HepG2 (cell line): Measurements from ENCODE around the gene RECK. TPM values are rescaled to one million over a fixed set of nuclear protein-coding genes. Genes with fewer than 3 reads are reported as not detected.
A peak's percentile ranks its signal among the peaks of the same experiment; 100 is the strongest.

Experiments used
- AHDC1 ChIP-seq: sonication (generic); formaldehyde crosslinking; IDR thresholded peaks from 2 replicates; pipeline ENCODE4 v1.5.1; 2020; ENCODE audit warnings: mild to moderate bottlenecking, missing genetic modification reagents, borderline replicate concordance
- ARID5B ChIP-seq: IDR thresholded peaks from 2 replicates; pipeline ENCODE4 v1.4.0; 2020; ENCODE audit warnings: mild to moderate bottlenecking, missing genetic modification reagents
- BATF2 ChIP-seq: sonication (generic); formaldehyde crosslinking; IDR thresholded peaks from 2 replicates; pipeline ENCODE4 v1.8.0; 2022; ENCODE audit warnings: mild to moderate bottlenecking, missing genetic modification reagents, moderate library complexity
- CERS6 ChIP-seq: sonication (generic); formaldehyde crosslinking; IDR thresholded peaks from 2 replicates; pipeline ENCODE4 v1.5.0; 2020; ENCODE audit warnings: missing genetic modification reagents
- CHD2 ChIP-seq: IDR thresholded peaks from 2 replicates; pipeline ENCODE4 v1.6.1; 2011; ENCODE audit warnings: low read depth, low read length, improper control_type of control experiment
- IRF9 ChIP-seq: sonication (generic); formaldehyde crosslinking; IDR thresholded peaks from 2 replicates; pipeline ENCODE4 v1.8.0; 2022; ENCODE audit warnings: missing genetic modification reagents, mild to moderate bottlenecking, borderline replicate concordance
- PLSCR1 ChIP-seq: sonication (generic); formaldehyde crosslinking; IDR thresholded peaks from 2 replicates; pipeline ENCODE4 v1.5.0; 2020; ENCODE audit warnings: missing genetic modification reagents, mild to moderate bottlenecking, borderline replicate concordance
- TEAD3 ChIP-seq: optimal IDR thresholded peaks from 2 replicates; pipeline ENCODE3; 2016; ENCODE audit warnings: borderline replicate concordance
- YEATS2 ChIP-seq: sonication (generic); formaldehyde crosslinking; IDR thresholded peaks from 2 replicates; pipeline ENCODE4 v1.4.0; 2020; ENCODE audit warnings: missing genetic modification reagents, borderline replicate concordance
- ZFAT ChIP-seq: sonication (generic); formaldehyde crosslinking; conservative IDR thresholded peaks from 2 replicates; pipeline ENCODE4 v1.8.1; 2023; ENCODE audit warnings: missing genetic modification reagents, inconsistent platforms
- ZNF784 ChIP-seq: sonication (generic); formaldehyde crosslinking; IDR thresholded peaks from 2 replicates; pipeline ENCODE4 v1.5.1; 2020; ENCODE audit warnings: missing genetic modification reagents, mild to moderate bottlenecking, borderline replicate concordance
- polyA plus RNA-seq, 8 experiments: library from polyadenylated mRNA; depleted of rRNA in 3 of 8; stranded (reverse) in 7 of 8; unstranded in 1 of 8; fragments of >200 nt; fragmentation: Illumina TruSeq in 4 of 8; extraction: Trizol in 4 of 8; gene quantifications; 2 replicates each; pipeline versions ENCODE4 v1.2.1 to v1.2.3, GENCODE V29; 2011 to 2016; ENCODE audit warnings: low read depth in 4 of 8, missing spikeins in 1 of 8, mixed read lengths in 1 of 8; ENCODE audit not compliant: insufficient read depth in 1 of 8
- total RNA-seq, 5 experiments: library from RNA; depleted of rRNA; stranded (reverse); fragments of >200 nt; fragmentation: Illumina TruSeq; extraction: Trizol; gene quantifications; 2 replicates each; pipeline ENCODE4 v1.2.3, GENCODE V29; 2016; ENCODE audit warnings: low read depth in 1 of 5

Gene RECK
- total and polyA plus RNA-seq, 2 of the 13 experiments (the other 11 are each of a cell fraction or from before 2014, with no cell fraction given), result 3.1 to 4.8 TPM

- TF ChIP-seq ARID5B (CRISPR knock-in tag) (peak; percentile 63; the same call in 1 of the 2 replicates), IRF9 (CRISPR knock-in tag) (no peak), CERS6 (no peak), AHDC1 (CRISPR knock-in tag) (no peak), ZNF784 (no peak), BATF2 (no peak), CHD2 (no peak), PLSCR1 (CRISPR knock-in tag) (no peak), YEATS2 (CRISPR knock-in tag) (no peak), ZFAT (CRISPR knock-in tag) (no peak), TEAD3 (CRISPR knock-in tag) (peak; percentile 9)
These were observed 114.0 kb downstream of the RECK start (continued) for GRCh38 chr9:36150574-36151315.
